ENCODE results near the gene PROC.

The PROC gene

GRCh38 chr2:127415593-127416505, 2.4 kb upstream of the PROC start:
- 25% methylated on average over 55 of the region's 55 CpGs for WGBS
- peak; percentile 36 for DNase-seq
- Histone ChIP-seq H2BK120ac (ENCODE audit: low read depth, low read length) (no peak overlapping the region), H4K91ac (ENCODE audit: low read length) (peak overlapping the region; percentile 19), H3K14ac (ENCODE audit: low read length in 2 of 2) (peak overlapping the region in 1 of 2 experiments; percentile 84), H3K23ac (ENCODE audit: low read length in 2 of 2) (peak overlapping the region in 1 of 2 experiments; percentile 91), H3K4me3 (ENCODE audit: insufficient read depth in 1 of 2, low read depth in 1 of 2, low read length in 2 of 2) (peak overlapping the region; percentile 42 to 50), H2AK5ac (ENCODE audit: low read length, severe bottlenecking) (no peak overlapping the region), H3K27ac (ENCODE audit: low read length, poor library complexity, severe bottlenecking) (no peak overlapping the region), H3K9me3 (ENCODE audit: control insufficient read depth, low read length) (no peaks in the 10 kb centered on the region), H2BK5ac (ENCODE audit: low read depth, low read length, poor library complexity, severe bottlenecking) (no peak overlapping the region), H3K79me1 (replicated peaks; ENCODE audit: low read length, poor library complexity, severe bottlenecking) (no peaks in the 10 kb centered on the region), H2AFZ (ENCODE audit: low read depth, low read length) (peak overlapping the region; percentile 60), H3K4me1 (ENCODE audit: control insufficient read depth, insufficient read depth, low read depth, low read length) (peaks cover 43% of the 10 kb centered on the region), H3K27me3 (ENCODE audit: control insufficient read depth in 1 of 2, insufficient read depth in 1 of 2, low read length in 2 of 2) (peaks cover 0 to 33% of the 10 kb centered on the region in 2 experiments), H2BK15ac (ENCODE audit: low read depth, poor library complexity, severe bottlenecking) (peak overlapping the region; percentile 78), H3K36me3 (ENCODE audit: control insufficient read depth in 1 of 2, insufficient read depth in 2 of 2, low read depth in 1 of 2, low read length in 2 of 2) (no peaks in the 10 kb centered on the region), H4K8ac (ENCODE audit: low read length) (peak overlapping the region; percentile 76), H3K18ac (ENCODE audit: low read depth in 1 of 2, low read length in 2 of 2) (peak overlapping the region; percentile 63 to 76), H3K9ac (ENCODE audit: low read length) (peak overlapping the region; percentile 23), H2BK12ac (ENCODE audit: low read length in 2 of 2) (peak overlapping the region in 1 of 2 experiments; percentile 96), H3K4me2 (ENCODE audit: low read length, poor library complexity, severe bottlenecking) (peak overlapping the region; percentile 87), H3K4ac (ENCODE audit: low read depth in 1 of 2, low read length in 2 of 2) (peak overlapping the region; percentile 5 to 60)

- no peak for DNase-seq
- H3K4me3 ChIP-seq (ENCODE audit: insufficient read depth in 1 of 2, low read depth in 1 of 2, low read length in 2 of 2), result no peak overlapping the region
- peak overlapping the region in 1 of 2 experiments; percentile 76 for H3K18ac ChIP-seq (ENCODE audit: low read depth in 1 of 2, low read length in 2 of 2)
- H2AK5ac ChIP-seq (ENCODE audit: low read length, severe bottlenecking), result peak overlapping the region; percentile 81
- 72% methylated on average over 3 of the region's 4 CpGs for WGBS
- H2BK120ac ChIP-seq (ENCODE audit: low read depth, low read length), result no peak overlapping the region
- no peak overlapping the region for H4K91ac ChIP-seq (ENCODE audit: low read length)
- H2AFZ ChIP-seq (ENCODE audit: low read depth, low read length), result no peak overlapping the region
- no peak overlapping the region for H3K27ac ChIP-seq (ENCODE audit: low read length, poor library complexity, severe bottlenecking)
- H2BK12ac ChIP-seq (ENCODE audit: low read length in 2 of 2), result peak overlapping the region in 1 of 2 experiments; percentile 43
- H3K27me3 ChIP-seq (ENCODE audit: control insufficient read depth in 1 of 2, insufficient read depth in 1 of 2, low read length in 2 of 2), result peaks cover 0 to 40% of the 10 kb centered on the region in 2 experiments
- no peak overlapping the region for H3K9ac ChIP-seq (ENCODE audit: low read length)
- H3K23ac ChIP-seq (ENCODE audit: low read length in 2 of 2), result no peak overlapping the region
- H3K4ac ChIP-seq (ENCODE audit: low read depth in 1 of 2, low read length in 2 of 2), result no peak overlapping the region
- H3K4me1 ChIP-seq (ENCODE audit: control insufficient read depth, insufficient read depth, low read depth, low read length), result peaks cover 43% of the 10 kb centered on the region
- H3K4me2 ChIP-seq (ENCODE audit: low read length, poor library complexity, severe bottlenecking), result peak overlapping the region; percentile 87
- H2BK15ac ChIP-seq (ENCODE audit: low read depth, poor library complexity, severe bottlenecking), result peak overlapping the region; percentile 44
- H3K36me3 ChIP-seq (ENCODE audit: control insufficient read depth in 1 of 2, insufficient read depth in 2 of 2, low read depth in 1 of 2, low read length in 2 of 2), result no peaks in the 10 kb centered on the region
- peak overlapping the region in 1 of 2 experiments; percentile 42 for H3K14ac ChIP-seq (ENCODE audit: low read length in 2 of 2)
- H2BK5ac ChIP-seq (ENCODE audit: low read depth, low read length, poor library complexity, severe bottlenecking), result no peak overlapping the region
- no peaks in the 10 kb centered on the region for H3K9me3 ChIP-seq (ENCODE audit: control insufficient read depth, low read length)
- peak overlapping the region; percentile 76 for H4K8ac ChIP-seq (ENCODE audit: low read length)
- H3K79me1 ChIP-seq (replicated peaks; ENCODE audit: low read length, poor library complexity, severe bottlenecking), result no peaks in the 10 kb centered on the region
Measured at GRCh38 chr2:127416506-127417001, 1.7 kb upstream of the PROC start.

DNA sequence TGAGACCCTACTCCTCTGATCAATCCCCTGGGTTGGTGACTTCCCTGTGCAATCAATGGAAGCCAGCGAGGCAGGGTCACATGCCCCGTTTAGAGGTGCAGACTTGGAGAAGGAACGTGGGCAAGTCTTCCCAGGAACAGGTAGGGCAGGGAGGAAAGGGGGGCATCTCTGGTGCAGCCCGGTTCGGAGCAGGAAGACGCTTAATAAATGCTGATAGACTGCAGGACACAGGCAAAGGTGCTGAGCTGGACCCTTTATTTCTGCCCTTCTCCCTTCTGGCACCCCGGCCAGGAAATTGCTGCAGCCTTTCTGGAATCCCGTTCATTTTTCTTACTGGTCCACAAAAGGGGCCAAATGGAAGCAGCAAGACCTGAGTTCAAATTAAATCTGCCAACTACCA, 821 bp upstream of the PROC start:
- Histone ChIP-seq H3K4me1 (ENCODE audit: control insufficient read depth, insufficient read depth, low read depth, low read length) (peaks cover 44% of the 10 kb centered on the region), H2BK15ac (ENCODE audit: low read depth, poor library complexity, severe bottlenecking) (no peak overlapping the region), H3K79me1 (replicated peaks; ENCODE audit: low read length, poor library complexity, severe bottlenecking) (no peaks in the 10 kb centered on the region), H3K4me2 (ENCODE audit: low read length, poor library complexity, severe bottlenecking) (no peak overlapping the region), H3K9ac (ENCODE audit: low read length) (no peak overlapping the region), H2BK120ac (ENCODE audit: low read depth, low read length) (no peak overlapping the region), H3K36me3 (ENCODE audit: control insufficient read depth in 1 of 2, insufficient read depth in 2 of 2, low read depth in 1 of 2, low read length in 2 of 2) (no peaks in the 10 kb centered on the region), H2BK5ac (ENCODE audit: low read depth, low read length, poor library complexity, severe bottlenecking) (no peak overlapping the region), H3K4me3 (ENCODE audit: insufficient read depth in 1 of 2, low read depth in 1 of 2, low read length in 2 of 2) (no peak overlapping the region), H3K14ac (ENCODE audit: low read length in 2 of 2) (no peak overlapping the region), H3K27me3 (ENCODE audit: control insufficient read depth in 1 of 2, insufficient read depth in 1 of 2, low read length in 2 of 2) (peaks cover 5 to 49% of the 10 kb centered on the region in 2 experiments), H4K8ac (ENCODE audit: low read length) (no peak overlapping the region), H3K9me3 (ENCODE audit: control insufficient read depth, low read length) (no peaks in the 10 kb centered on the region), H2BK12ac (ENCODE audit: low read length in 2 of 2) (no peak overlapping the region), H3K18ac (ENCODE audit: low read depth in 1 of 2, low read length in 2 of 2) (no peak overlapping the region), H3K27ac (ENCODE audit: low read length, poor library complexity, severe bottlenecking) (no peak overlapping the region), H2AK5ac (ENCODE audit: low read length, severe bottlenecking) (peak overlapping the region; percentile 61), H2AFZ (ENCODE audit: low read depth, low read length) (no peak overlapping the region), H3K23ac (ENCODE audit: low read length in 2 of 2) (no peak overlapping the region), H4K91ac (ENCODE audit: low read length) (no peak overlapping the region), H3K4ac (ENCODE audit: low read depth in 1 of 2, low read length in 2 of 2) (no peak overlapping the region)
- 97% methylated on average over 8 of the region's 8 CpGs for WGBS
- no peak for DNase-seq

DNA sequence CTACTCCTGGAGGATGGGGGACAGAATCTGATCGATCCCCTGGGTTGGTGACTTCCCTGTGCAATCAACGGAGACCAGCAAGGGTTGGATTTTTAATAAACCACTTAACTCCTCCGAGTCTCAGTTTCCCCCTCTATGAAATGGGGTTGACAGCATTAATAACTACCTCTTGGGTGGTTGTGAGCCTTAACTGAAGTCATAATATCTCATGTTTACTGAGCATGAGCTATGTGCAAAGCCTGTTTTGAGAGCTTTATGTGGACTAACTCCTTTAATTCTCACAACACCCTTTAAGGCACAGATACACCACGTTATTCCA, 844 bp downstream of the PROC start:
- H2BK15ac ChIP-seq (ENCODE audit: low read depth, poor library complexity, severe bottlenecking), result no peak overlapping the region

More for the DNA sequence above, 844 bp downstream of the PROC start:
- Histone ChIP-seq H3K4ac (ENCODE audit: low read depth in 1 of 2, low read length in 2 of 2) (no peak overlapping the region), H3K27ac (ENCODE audit: low read length, poor library complexity, severe bottlenecking) (no peak overlapping the region), H3K4me2 (ENCODE audit: low read length, poor library complexity, severe bottlenecking) (no peak overlapping the region), H4K91ac (ENCODE audit: low read length) (no peak overlapping the region), H3K4me3 (ENCODE audit: insufficient read depth in 1 of 2, low read depth in 1 of 2, low read length in 2 of 2) (no peak overlapping the region), H3K18ac (ENCODE audit: low read depth in 1 of 2, low read length in 2 of 2) (no peak overlapping the region), H2BK120ac (ENCODE audit: low read depth, low read length) (no peak overlapping the region), H2AK5ac (ENCODE audit: low read length, severe bottlenecking) (no peak overlapping the region), H3K36me3 (ENCODE audit: control insufficient read depth in 1 of 2, insufficient read depth in 2 of 2, low read depth in 1 of 2, low read length in 2 of 2) (no peaks in the 10 kb centered on the region), H4K8ac (ENCODE audit: low read length) (no peak overlapping the region), H3K9me3 (ENCODE audit: control insufficient read depth, low read length) (no peaks in the 10 kb centered on the region), H2AFZ (ENCODE audit: low read depth, low read length) (no peak overlapping the region), H3K4me1 (ENCODE audit: control insufficient read depth, insufficient read depth, low read depth, low read length) (peaks cover 55% of the 10 kb centered on the region), H3K9ac (ENCODE audit: low read length) (no peak overlapping the region), H2BK5ac (ENCODE audit: low read depth, low read length, poor library complexity, severe bottlenecking) (no peak overlapping the region), H3K27me3 (ENCODE audit: control insufficient read depth in 1 of 2, insufficient read depth in 1 of 2, low read length in 2 of 2) (peaks cover 13 to 61% of the 10 kb centered on the region in 2 experiments), H2BK12ac (ENCODE audit: low read length in 2 of 2) (no peak overlapping the region), H3K23ac (ENCODE audit: low read length in 2 of 2) (no peak overlapping the region), H3K79me1 (replicated peaks; ENCODE audit: low read length, poor library complexity, severe bottlenecking) (no peaks in the 10 kb centered on the region), H3K14ac (ENCODE audit: low read length in 2 of 2) (no peak overlapping the region)
- WGBS, result 99% methylated on average over 2 of the region's 4 CpGs
- DNase-seq, result no peak
